Astrocyte of the cerebellum (primary cell): ENCODE measurements around the gene RALGPS1.

Experiments used
- DNase-seq: peaks from one replicate; pipeline ENCODE4 v3.0.0-alpha.2; 2011; ENCODE audit warnings: low read depth
- H3K4me3 ChIP-seq: 2 replicates; pipeline ENCODE4 v1.5.1; 2011; ENCODE audit warnings: mild to moderate bottlenecking, low read depth, low read length, moderate library complexity
- in situ Hi-C: cut with HindIII; loops from 2 replicates; pipeline ENCODE4 v1.10.0; 2017; ENCODE audit warnings: low sequenced_read_pairs
- TF ChIP-seq, protein P1 (sequence below): IDR thresholded peaks from 2 replicates; pipeline ENCODE4 v1.5.1; 2012; ENCODE audit warnings: low read length, low read depth, moderate library complexity, mild to moderate bottlenecking; ENCODE audit errors: missing control alignments

RALGPS1 gene

DNA sequence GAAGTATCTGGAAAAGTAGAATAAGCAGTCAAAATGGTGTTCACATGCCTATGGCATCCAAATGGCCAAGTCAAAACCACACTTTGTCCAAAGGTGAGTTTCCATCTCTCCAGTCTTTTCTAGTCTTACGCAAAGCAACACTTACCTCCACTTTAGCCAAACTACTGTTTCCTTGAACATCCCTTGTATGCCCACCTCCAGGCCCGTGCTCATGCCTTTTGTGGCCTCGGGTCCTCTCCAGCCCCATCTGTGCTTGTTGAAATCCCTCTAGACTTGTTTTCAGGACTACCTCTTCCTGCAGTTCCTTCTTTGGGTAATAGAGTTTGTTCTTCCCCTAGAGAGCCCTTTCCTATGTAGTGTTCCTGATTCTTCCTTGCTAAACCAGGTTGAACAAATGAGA is 146.8 kb downstream of the RALGPS1 start:
- no peak overlapping the region for H3K4me3 ChIP-seq
- DNase-seq, result no peak
- TF ChIP-seq, protein P1, sequence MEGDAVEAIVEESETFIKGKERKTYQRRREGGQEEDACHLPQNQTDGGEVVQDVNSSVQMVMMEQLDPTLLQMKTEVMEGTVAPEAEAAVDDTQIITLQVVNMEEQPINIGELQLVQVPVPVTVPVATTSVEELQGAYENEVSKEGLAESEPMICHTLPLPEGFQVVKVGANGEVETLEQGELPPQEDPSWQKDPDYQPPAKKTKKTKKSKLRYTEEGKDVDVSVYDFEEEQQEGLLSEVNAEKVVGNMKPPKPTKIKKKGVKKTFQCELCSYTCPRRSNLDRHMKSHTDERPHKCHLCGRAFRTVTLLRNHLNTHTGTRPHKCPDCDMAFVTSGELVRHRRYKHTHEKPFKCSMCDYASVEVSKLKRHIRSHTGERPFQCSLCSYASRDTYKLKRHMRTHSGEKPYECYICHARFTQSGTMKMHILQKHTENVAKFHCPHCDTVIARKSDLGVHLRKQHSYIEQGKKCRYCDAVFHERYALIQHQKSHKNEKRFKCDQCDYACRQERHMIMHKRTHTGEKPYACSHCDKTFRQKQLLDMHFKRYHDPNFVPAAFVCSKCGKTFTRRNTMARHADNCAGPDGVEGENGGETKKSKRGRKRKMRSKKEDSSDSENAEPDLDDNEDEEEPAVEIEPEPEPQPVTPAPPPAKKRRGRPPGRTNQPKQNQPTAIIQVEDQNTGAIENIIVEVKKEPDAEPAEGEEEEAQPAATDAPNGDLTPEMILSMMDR, result no peak
- in situ Hi-C loops, result no loop called here

DNA sequence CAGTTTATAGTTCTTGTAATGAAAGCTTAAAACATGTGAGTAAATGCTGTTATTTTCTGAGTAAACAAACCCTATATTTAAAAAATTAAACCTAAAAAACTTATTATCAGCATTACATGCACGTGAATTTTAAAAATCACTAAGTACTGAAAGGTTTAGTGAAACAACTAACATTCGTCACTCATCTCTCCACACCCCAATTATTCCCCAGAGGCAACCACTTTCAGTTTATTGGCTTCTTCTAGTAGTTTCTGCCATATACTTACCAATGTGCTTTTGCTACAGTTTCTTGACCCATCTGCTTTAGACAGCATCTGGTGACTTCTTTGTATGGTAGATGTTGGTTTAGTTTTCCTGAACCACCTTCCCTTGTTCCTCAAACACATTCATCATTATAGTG is 149.8 kb downstream of the RALGPS1 start:
- in situ Hi-C loops, result no loop called here
- TF ChIP-seq, protein P1, result no peak
- no peak overlapping the region for H3K4me3 ChIP-seq
- DNase-seq, result no peak

DNA sequence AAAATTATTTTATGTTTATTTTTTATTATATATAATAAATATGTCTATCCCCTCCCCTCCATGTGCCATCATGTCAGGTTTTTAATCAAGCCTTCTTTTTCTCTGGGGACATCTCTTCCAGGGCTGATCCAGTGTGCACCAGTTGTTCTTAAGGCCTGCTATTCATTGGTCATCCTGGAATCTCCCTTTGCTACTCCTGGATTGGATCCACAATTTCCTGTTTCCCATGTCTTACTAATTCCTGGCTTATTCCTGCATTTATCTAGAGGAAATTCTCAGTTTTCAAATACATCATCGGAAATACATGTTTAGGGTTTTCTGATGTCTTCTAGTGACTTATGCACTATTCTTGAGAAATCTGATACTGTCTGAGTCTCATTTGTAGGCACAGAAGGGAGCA is 151.0 kb downstream of the RALGPS1 start:
- H3K4me3 ChIP-seq, result no peak overlapping the region
- DNase-seq, result peak; percentile 11
- in situ Hi-C loops, result no loop called here
- TF ChIP-seq, protein P1, result no peak

DNA sequence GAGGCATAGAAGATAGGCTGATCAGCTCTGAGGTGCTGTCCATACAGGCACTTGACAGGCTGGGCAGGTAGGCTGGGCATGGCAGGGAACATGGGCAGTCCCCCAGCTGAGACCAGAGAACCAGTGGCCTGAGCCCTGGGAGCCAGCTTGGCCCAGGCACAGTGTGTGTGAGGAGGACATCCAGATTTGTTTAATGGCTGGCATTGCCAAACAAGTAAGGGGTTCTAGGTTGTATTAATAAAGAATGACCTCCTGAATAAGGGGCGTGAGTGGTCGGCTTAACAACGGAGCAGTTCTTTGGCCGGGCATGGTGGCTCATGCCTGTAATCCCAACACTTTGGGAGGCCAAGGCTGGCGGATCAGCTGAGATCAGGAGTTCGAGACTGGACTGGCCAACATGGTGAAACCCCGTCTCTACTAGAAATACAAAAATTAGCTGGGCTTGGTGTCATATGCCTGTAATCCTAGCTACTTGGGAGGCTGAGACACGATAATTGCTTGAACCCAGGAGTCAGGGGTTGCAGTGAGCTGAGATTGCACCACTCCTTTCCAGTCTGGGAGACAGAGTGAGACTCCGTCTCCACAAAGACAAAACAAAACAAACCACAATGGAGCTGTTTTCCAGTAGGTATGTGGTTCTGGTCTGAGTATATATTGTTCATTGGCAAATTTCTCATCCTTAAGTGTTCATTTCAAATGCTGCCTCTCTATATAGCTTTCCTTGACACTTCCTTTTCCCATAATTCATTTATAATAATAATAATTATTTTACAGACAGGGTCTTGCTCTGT is 151.7 kb downstream of the RALGPS1 start:
- TF ChIP-seq, protein P1, result no peak
- no peak overlapping the region for H3K4me3 ChIP-seq
- in situ Hi-C loops, result no loop called here
- no peak for DNase-seq

DNA sequence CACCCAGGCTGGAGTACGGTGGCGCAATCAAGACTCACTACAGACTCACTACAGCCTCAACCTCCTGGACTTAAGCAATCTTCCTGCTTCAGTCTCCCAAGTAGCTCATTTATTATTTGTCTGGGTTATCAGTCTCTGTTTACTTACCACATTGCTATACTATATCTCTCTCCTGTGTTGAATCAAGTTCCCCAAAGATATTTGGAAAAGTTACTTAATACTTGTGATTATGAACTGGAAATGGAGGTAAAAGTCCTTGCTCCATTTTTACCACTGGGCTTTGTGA is 152.2 kb downstream of the RALGPS1 start:
- H3K4me3 ChIP-seq, result no peak overlapping the region
- DNase-seq, result no peak
- TF ChIP-seq, protein P1, result no peak
- in situ Hi-C loops, result no loop called here

DNA sequence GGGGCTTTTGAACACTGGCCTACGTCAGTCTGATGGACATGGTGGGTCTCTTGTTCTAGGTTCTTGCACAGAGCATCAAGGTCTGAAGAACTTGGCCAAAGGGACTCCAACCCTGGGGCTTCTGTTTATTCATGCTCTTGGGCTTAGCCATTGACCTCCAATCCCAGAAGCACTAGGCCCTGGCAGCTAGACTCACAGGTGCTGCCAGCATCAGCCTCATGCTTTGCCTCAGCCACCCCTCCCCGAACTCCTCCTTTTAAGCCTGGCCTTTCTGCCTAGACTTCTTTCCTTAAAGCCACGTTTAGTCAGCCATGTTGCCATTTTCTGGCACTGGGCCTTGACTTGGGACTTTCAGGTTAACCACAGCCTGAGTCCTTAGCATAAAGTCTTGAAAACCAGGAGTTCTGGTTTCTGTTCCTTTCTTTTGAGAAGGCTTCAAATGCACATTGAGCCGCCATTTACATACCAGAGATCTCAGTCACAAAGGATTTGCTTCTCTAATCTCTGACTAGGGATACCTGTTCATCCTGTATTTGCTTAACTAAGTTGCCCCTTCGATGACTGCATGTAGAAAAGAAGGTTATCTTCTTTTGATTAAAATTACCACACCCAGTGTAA is 153.1 kb downstream of the RALGPS1 start:
- TF ChIP-seq, protein P1, result no peak
- in situ Hi-C loops, result no loop called here
- H3K4me3 ChIP-seq, result no peak overlapping the region
- DNase-seq, result no peak
